GM23338 (cell line): ENCODE data around the gene LMOD3. TPM values are rescaled to one million over a fixed set of nuclear protein-coding genes. Genes with fewer than 3 reads are reported as not detected.

ENCODE experiments used
- ATAC-seq: fragments of 200-7000 bp; cut with Tn5 transposase; 3 replicates; pipeline ENCODE4 v1.9.1; 2020
- DNase-seq: peaks from one replicate; pipeline ENCODE4 v3.0.0-alpha.2; 2015; ENCODE audit warnings: low spot score
- H2AFZ ChIP-seq: fragments of 200-600 bp; sonication (generic); 2 replicates; pipeline ENCODE4 v1.8.0; 2016; ENCODE audit warnings: antibody characterized with exemption, mild to moderate bottlenecking, moderate library complexity
- H3F3A ChIP-seq: fragments of 200-600 bp; sonication (generic); replicated peaks from 2 replicates; pipeline ENCODE4 v1.8.0; 2017; ENCODE audit warnings: antibody characterized with exemption, mixed run types, low read depth
- H3K27ac ChIP-seq: fragments of 200-600 bp; sonication (generic); 2 replicates; pipeline ENCODE4 v1.6.1; 2016; ENCODE audit warnings: low read depth
- H3K27me3 ChIP-seq: fragments of 200-600 bp; sonication (generic); 2 replicates; pipeline ENCODE4 v1.8.0; 2016; ENCODE audit warnings: mild to moderate bottlenecking, mixed run types, moderate library complexity; ENCODE audit not compliant: insufficient read depth
- H3K36me3 ChIP-seq: fragments of 200-600 bp; sonication (generic); 2 replicates; pipeline ENCODE4 v1.8.0; 2016; ENCODE audit warnings: mild to moderate bottlenecking; ENCODE audit not compliant: insufficient read depth
- H3K4me1 ChIP-seq: fragments of 200-600 bp; sonication (generic); 2 replicates; pipeline ENCODE4 v1.8.0; 2016; ENCODE audit warnings: mild to moderate bottlenecking, moderate library complexity; ENCODE audit not compliant: insufficient read depth
- H3K4me2 ChIP-seq: fragments of 200-600 bp; sonication (generic); 2 replicates; pipeline ENCODE4 v1.7.1; 2017; ENCODE audit warnings: mixed run types
- H3K4me3 ChIP-seq: fragments of 200-600 bp; sonication (generic); 2 replicates; pipeline ENCODE4 v1.6.1; 2016; ENCODE audit warnings: mixed run types
- H3K79me2 ChIP-seq: fragments of 200-600 bp; sonication (generic); replicated peaks from 2 replicates; pipeline ENCODE4 v1.8.0; 2017; ENCODE audit warnings: mild to moderate bottlenecking; ENCODE audit not compliant: insufficient read depth
- H3K9me2 ChIP-seq: fragments of 200-600 bp; sonication (generic); 2 replicates; pipeline ENCODE4 v1.8.0; 2017; ENCODE audit not compliant: insufficient read depth
- H4K20me1 ChIP-seq: fragments of 200-600 bp; sonication (generic); replicated peaks from 2 replicates; pipeline ENCODE4 v1.8.0; 2017; ENCODE audit warnings: mild to moderate bottlenecking; ENCODE audit not compliant: insufficient read depth
- H3K27ac Mint-ChIP-seq: 2 replicates; pipeline ENCODE4 v1.8.0; 2020; ENCODE audit warnings: inconsistent platforms, mild to moderate bottlenecking, moderate library complexity, mixed read lengths
- H3K27me3 Mint-ChIP-seq: 3 replicates; pipeline ENCODE4 v1.8.0; 2022; ENCODE audit warnings: low read depth, mild to moderate bottlenecking, moderate library complexity, mixed read lengths, inconsistent platforms; ENCODE audit not compliant: insufficient read depth, poor library complexity
- H3K36me3 Mint-ChIP-seq: 3 replicates; pipeline ENCODE4 v1.8.0; 2021; ENCODE audit warnings: low read depth, mild to moderate bottlenecking, inconsistent platforms, moderate library complexity, mixed read lengths
- H3K4me1 Mint-ChIP-seq: 3 replicates; pipeline ENCODE4 v1.8.0; 2020; ENCODE audit warnings: mild to moderate bottlenecking, inconsistent platforms, mixed read lengths
- H3K4me3 Mint-ChIP-seq: 3 replicates; pipeline ENCODE4 v1.8.0; 2021; ENCODE audit warnings: moderate library complexity, mild to moderate bottlenecking, inconsistent platforms, mixed read lengths
- H3K9me3 Mint-ChIP-seq: 3 replicates; pipeline ENCODE4 v1.8.0; 2020; ENCODE audit warnings: moderate library complexity, mild to moderate bottlenecking, inconsistent platforms, mixed read lengths
- CREB1 ChIP-seq: fragments of 250-450 bp; sonication (Bioruptor Pico); IDR thresholded peaks from 2 replicates; pipeline ENCODE4 v1.5.0; 2020; ENCODE audit warnings: low read depth, mild to moderate bottlenecking, moderate library complexity
- CTCF ChIP-seq, 2 experiments: fragments of 200-600 bp in 1 of 2; sonication (generic) in 1 of 2; conservative IDR thresholded peaks; 2 replicates each; pipeline versions ENCODE4 v1.5.1 to v1.6.1; 2016 to 2017; ENCODE audit warnings: antibody characterized with exemption in 2 of 2, low read depth in 2 of 2, mild to moderate bottlenecking in 2 of 2, moderate library complexity in 1 of 2
- ETS1 ChIP-seq: IDR thresholded peaks from 2 replicates; pipeline ENCODE4 v1.6.1; 2016; ENCODE audit warnings: antibody characterized with exemption
- EZH2 ChIP-seq: fragments of 200-600 bp; sonication (generic); IDR thresholded peaks from one replicate; pipeline ENCODE4 v1.8.0; 2017; ENCODE audit warnings: antibody characterized with exemption, mild to moderate bottlenecking, low read depth; ENCODE audit not compliant: unreplicated experiment
- EZH2phosphoT487 ChIP-seq: fragments of 200-600 bp; sonication (generic); IDR thresholded peaks from one replicate; pipeline ENCODE4 v1.8.1; 2018; ENCODE audit warnings: antibody characterized with exemption; ENCODE audit not compliant: unreplicated experiment
- JUNB ChIP-seq: IDR thresholded peaks from one replicate; pipeline ENCODE4 v1.6.1; 2016; ENCODE audit warnings: antibody characterized with exemption; ENCODE audit not compliant: unreplicated experiment
- NANOG ChIP-seq: IDR thresholded peaks from 2 replicates; pipeline ENCODE4 v1.6.1; 2016; ENCODE audit warnings: antibody characterized with exemption, borderline replicate concordance
- POLR2AphosphoS5 ChIP-seq: IDR thresholded peaks from 2 replicates; pipeline ENCODE4 v1.6.1; 2016; ENCODE audit warnings: antibody characterized with exemption, low read depth
- REST ChIP-seq: IDR thresholded peaks from one replicate; pipeline ENCODE4 v1.6.1; 2018; ENCODE audit warnings: antibody characterized with exemption; ENCODE audit not compliant: unreplicated experiment
- STAT1 ChIP-seq: IDR thresholded peaks from one replicate; pipeline ENCODE4 v1.6.1; 2016; ENCODE audit warnings: antibody characterized with exemption; ENCODE audit not compliant: unreplicated experiment
- ZNF114 ChIP-seq: fragments of 250-450 bp; sonication (Bioruptor Pico); IDR thresholded peaks from 2 replicates; pipeline ENCODE4 v1.5.0; 2020; ENCODE audit warnings: mild to moderate bottlenecking, moderate library complexity
- ZNF331 ChIP-seq: fragments of 250-450 bp; sonication (Bioruptor Pico); IDR thresholded peaks from 2 replicates; pipeline ENCODE4 v1.5.0; 2020; ENCODE audit warnings: low read depth, mild to moderate bottlenecking, moderate library complexity
- polyA plus RNA-seq: library from polyadenylated mRNA; unstranded; fragments of >200 nt; fragmentation: Nextera tagmentation; extraction: Ambion mirVana; gene quantifications from 2 replicates; pipeline ENCODE4 v1.2.1, GENCODE V29; 2016
- total RNA-seq: library from RNA; depleted of rRNA; stranded (reverse); fragments of >200 nt; shearing (Covaris generic); gene quantifications from 2 replicates; pipeline ENCODE4 v1.2.3, GENCODE V29; 2014

LMOD3 gene
- total and polyA plus RNA-seq, 2 experiments from 2014 or later, result 0.06 TPM; not detected in 1

GRCh38 chr3:69116162-69116561 is 6.2 kb downstream of the LMOD3 start (continued):
- TF ChIP-seq ZNF114 (no peak), EZH2phosphoT487 (no peak), EZH2 (no peak), NANOG (no peak), STAT1 (no peak)

GRCh38 chr3:69115731-69116130 is 6.7 kb downstream of the LMOD3 start:
- H3K79me2 ChIP-seq, result no peaks in the 10 kb centered on the region
- H3K27me3 Mint-ChIP-seq, result no peaks in the 10 kb centered on the region
- no peaks in the 10 kb centered on the region for H3K9me3 Mint-ChIP-seq
- H3K4me1 Mint-ChIP-seq, result peaks cover 8% of the 10 kb centered on the region
- no peaks in the 10 kb centered on the region; the same call in 1 of the 2 replicates for H3K4me1 ChIP-seq
- no peak overlapping the region for H3K27ac Mint-ChIP-seq
- no peaks in the 10 kb centered on the region for H3F3A ChIP-seq
- no peak overlapping the region for H3K4me3 Mint-ChIP-seq
- no peak overlapping the region for H3K27ac ChIP-seq
- H2AFZ ChIP-seq, result no peak overlapping the region
- H3K36me3 ChIP-seq, result no peaks in the 10 kb centered on the region
- no peaks in the 10 kb centered on the region for H4K20me1 ChIP-seq
- no peak for TF ChIP-seq ETS1
- no peak for TF ChIP-seq EZH2
- no peak for TF ChIP-seq POLR2AphosphoS5
- no peak for TF ChIP-seq ZNF331 (CRISPR knock-in tag)
- no peak for TF ChIP-seq STAT1
- TF ChIP-seq JUNB, result no peak
- no peak for TF ChIP-seq REST
- TF ChIP-seq CTCF (conservative IDR thresholded peaks at IDR 0.05; ENCODE audit: low read depth in 2 of 2), result no peak
- no peak for TF ChIP-seq CREB1 (CRISPR knock-in tag)
- TF ChIP-seq EZH2phosphoT487, result no peak
- no peaks in the 10 kb centered on the region for H3K9me2 ChIP-seq
- ATAC-seq (no peak), DNase-seq (no peak)
- H3K4me3 ChIP-seq, result no peak overlapping the region
- no peaks in the 10 kb centered on the region for H3K27me3 ChIP-seq
- no peaks in the 10 kb centered on the region for H3K36me3 Mint-ChIP-seq
- H3K4me2 ChIP-seq, result no peak overlapping the region
